DMS53 (cell line): Measurements from ENCODE around the gene TEKTIP1.

Experiments used
- DNase-seq: peaks from one replicate; lab custom pipeline; 2025; lab: John Stamatoyannopoulos, UW

TEKTIP1 gene

DNA sequence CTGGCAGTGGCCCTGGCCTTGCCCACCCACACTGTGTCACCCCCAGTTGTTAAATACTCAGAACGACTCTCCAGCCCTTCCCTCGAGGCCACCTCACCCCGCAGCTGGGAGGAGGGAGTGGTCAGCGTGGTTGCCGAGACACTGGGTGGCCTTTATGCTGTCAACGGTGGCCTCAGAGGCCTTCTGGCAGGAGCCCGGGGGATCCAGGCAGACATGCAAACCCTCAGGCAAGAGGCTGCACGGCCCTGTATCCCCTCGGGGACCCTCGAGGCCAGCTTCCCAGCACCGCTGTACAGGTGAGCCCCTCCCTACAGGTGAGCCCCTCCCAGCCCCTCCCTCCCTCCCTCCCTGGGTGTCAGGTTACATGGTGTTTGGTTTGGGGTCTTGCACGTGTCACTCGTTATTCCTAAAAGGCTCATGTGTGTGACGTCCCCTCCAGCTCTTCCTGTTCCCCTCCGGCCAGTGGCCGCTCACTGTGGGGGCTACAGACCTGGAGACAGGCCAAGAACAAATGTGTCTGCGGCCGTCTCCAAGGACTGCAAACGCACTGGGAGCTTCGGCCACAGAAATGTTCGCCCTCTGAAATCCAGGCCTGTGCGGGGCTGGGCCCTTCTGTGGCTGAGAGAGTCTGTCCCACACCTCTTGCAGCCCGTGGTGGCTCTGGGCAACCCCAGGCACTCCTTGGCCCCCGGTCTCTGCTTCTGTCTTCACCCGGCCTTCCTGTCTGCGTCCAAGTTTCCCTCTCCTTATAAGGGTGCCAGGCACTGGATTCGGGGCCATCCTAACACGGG lies at the start of gene TEKTIP1:
TEKTIP1 (plus strand) TSS at position 210 of the 791 bp plus-strand sequence; CDS start at position 214, 4 bp downstream.
- peak; percentile 41 for DNase-seq

DNA sequence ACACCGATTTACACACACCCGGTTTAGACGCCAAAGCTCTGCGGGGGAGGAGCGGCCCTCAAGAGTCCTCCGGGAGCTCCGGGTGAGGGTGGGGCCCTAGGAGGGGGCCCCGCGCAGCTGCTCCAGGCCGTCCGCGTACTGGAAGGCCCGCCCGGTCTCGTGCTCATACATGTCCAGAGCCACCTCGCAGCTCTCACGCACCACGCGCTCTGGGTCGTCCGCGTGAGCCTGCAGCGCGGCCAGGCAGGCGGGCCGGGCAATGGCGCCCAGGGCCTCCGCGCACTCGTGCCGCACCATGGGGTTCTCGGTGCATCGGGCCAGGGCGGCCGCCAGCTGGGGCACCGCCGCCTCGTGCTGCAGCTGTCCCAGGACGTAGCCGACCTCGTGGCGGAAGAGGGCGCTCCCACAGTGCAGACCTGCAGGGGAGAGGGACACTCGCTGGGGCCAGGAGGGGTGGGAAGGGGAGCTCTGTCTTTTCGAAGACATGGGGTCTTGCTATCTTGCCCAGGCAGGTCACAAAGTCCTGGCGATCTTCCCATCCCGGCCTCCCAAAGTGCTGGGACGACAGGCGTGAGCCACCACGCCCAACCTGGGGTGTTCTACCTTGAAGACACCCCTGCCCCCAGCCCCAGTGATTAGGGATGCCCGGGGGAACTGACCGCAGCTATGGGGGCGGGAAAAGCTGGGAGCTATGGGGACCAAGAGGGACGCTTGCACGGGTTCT lies 47.4 kb upstream of the TEKTIP1 start:
- no peak for DNase-seq

DNA sequence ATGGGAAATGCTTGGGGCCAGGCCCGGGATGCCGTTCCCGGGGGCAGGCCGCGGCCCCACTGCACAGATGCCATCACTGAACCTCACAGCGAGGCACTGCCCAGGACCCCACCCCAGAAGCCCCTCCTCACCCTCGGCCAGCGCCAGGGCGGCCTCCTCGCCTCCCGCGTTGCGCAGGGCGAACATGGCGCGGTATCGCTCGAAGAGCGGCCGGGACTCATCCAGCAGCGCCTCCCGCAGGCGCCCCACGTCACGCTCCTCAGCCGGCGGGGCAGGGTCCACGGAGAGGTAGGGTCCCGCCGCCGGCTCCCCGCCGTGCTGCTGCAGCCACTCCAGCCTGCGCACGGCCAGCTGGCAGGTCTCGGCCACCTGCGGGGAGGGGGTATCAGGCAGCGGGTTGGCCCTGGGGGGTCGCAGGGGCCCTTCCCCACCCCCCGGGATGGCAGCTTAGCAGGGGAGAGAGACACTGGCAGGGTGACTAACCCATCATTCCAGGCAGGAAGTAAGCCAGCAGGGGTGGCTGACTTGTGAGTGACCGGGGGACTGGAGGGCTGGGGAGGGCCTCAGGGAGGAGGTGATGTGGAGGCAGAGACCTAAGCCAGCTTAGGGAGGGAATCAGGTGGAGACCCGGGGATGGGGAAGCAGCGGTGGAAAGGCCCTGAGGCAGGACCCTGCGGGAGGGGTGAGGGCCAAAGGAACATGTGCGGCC lies 46.7 kb upstream of the TEKTIP1 start:
- no peak for DNase-seq

DNA sequence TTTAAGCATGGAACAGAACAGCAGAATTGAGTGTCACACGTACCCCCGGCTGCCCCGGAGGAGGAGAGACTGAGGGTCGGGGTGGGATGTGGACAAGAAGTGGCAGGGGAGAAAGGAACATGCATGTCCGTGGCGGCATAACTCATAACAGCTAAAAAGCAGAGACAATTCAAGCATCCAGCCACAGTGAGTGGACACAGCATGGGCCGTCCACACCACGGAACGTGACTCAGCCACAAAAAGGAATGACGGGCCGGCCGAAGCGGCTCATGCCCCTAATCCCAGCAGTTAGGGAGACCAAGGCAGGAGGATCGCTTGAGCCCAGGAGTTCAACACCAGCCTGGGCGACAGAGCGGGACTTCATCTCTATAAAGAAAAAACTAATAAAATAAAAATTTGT lies 46.1 kb upstream of the TEKTIP1 start:
- no peak for DNase-seq

DNA sequence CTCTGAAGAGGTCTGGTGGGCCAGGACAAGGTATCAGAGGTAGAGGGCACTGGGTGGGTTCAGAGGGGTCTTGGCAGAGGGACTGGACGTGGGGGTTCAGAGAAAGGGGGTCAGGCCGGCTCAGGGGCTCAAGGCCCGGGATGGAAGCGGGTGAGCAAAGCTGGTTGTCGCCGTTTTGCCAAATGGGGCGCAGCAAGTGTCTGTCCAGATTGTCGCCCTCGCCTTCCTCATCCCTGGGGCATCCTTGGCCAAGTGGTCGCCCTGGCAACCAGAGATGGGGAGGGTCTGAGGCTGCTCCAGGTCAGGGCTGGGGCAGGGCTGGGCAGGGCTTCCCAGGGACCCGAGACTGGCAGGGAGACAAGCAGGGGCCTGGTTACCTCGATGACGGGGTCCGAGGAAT lies 45.3 kb upstream of the TEKTIP1 start:
- DNase-seq = no peak

DNA sequence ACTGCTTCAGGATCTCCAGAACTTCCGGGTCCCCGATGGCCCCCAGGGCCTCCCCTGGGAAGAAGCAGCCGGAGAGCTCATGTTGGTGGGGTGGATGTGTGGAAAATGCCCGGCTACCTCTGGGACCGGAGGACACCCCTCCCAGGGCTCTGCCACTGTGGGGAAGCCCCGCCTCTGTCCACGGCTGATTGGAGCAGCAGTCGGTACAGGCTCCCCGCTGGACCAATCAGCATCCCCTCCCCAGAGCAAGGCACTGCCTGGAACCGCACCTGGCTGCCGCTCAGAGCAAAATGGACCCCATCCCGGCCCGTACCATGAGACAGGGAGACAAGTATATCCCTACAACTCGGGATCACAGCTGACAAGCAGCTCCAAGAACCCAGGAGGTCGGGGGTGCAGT lies 44.9 kb upstream of the TEKTIP1 start:
- DNase-seq = peak; percentile 30

DNA sequence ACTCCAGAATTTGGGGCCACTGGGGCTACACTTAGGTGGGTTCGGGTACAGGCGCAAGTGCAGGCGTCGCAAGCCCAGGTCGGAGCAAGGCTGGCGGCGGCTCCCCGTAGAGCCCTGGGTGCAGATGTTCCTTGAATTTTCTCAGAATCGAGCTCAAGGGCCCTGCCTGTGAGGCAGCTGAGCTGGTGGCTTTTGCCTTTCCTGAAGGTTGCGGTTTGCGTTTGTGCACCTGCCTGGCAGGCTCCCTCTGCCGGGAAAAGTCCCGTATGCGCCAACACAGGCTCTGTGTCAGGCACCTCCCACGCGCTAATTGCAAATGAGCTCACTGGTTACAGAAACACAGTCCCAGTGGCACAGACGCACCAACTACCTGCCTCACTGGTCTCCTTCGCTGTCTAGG lies 44.4 kb upstream of the TEKTIP1 start:
- peak; percentile 43 for DNase-seq

DNA sequence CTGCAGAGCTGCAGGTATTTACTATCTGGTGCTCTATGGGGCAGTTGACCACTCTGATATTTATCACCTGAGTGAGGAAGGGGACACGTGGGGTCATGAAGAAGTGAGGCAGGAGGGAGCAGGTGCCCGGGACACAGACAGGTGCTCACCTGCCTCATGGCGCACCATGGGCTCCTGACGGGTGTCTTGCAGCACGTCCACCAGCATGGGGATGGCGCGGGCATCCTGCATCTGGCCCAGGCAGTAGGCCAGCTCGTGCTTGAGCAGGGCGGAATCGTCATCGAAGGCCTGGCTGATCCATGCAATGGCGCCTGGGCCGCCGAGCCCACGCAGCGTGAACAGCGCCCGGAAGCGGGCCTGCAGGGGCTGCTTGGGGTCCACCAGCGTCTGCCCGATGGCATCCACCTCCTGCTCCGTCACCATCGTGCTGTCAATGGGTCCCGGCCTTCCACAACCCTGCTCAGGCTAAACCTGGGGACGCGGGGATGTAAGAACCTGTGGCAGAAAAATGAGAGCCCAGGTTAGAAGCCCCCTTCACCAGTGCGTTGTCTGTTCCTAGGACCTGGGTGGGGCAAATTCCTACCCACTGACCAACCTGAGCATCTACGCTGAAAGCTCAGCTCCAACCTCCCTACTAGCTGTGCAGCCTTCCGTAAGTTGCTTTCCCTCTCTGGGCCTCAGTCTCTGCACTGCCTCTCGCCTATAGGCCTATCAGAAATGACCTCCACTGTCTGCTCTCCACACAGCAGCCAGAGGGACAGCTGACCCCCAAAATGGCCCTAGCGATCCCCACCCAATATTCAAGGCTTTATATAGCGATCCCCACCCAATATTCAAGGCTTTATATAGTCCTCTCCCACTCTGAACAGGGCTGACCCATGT lies 42.3 kb upstream of the TEKTIP1 start:
- no peak for DNase-seq

DNA sequence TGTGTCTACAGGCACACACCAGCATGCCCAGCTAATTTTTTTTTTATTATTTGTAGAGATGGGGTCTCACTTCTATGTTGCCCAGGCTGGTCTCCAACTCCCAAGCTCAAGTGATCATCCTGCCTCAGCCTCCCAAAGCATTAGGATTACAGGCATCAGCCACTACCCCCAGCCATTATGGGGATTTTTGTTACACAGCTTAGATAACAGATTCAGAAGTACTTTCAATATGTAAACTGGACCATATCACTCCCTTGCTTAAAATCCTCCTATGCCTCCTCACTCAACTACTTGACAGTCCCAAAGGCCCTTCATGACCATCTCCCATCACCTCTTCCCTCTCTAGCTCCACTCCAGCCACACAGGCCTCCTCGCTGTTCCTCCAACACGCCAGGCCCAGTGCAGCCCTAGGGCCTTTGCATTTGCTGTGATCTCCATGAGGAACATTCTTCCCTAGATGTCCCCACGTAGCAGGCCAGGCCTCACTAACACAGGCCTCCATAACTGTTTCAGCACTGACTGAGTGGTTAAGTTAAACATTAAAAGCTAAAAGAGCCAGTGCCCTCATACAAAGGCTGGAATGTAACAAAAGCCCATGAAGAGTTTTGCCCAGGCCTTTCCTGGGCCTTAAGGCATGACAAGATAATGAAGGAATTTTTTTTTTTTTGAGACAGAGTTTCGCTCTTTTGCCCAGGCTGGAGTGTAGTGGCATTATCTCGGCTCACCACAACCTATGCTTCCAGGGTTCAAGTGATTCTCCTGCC lies 41.0 kb upstream of the TEKTIP1 start:
- DNase-seq = no peak

DNA sequence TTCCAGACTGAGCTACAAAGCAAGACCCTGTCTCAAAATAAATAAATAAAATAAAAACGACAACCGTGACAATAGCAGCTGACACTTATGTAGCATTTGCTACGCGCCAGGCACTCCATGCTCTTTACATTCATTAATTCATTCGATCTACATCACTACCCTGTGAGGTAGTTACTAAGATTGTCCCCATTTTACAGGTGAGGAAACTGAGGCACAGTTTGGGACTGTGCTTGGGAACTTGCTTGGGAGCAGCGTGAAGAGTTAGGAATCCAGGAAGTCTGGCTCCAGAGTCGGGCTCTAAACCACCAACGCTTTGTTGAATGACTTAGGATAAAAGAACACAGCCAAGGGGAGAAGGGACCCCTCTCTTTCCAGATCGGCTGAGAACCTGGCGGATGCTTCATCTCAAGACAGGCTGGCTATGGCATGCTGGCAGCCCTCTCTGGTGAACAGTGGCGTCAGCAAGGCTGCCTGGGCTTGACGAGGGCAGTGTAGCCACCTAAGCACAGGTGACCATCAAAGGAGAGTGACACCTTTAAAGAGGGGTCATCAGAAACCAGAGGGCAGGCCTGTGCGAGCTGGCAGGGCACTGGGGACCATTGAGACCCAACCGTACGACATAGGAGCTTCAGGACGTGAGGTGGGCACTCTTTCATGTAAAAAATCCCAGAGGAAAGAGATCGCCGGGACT lies 39.1 kb upstream of the TEKTIP1 start:
- peak; percentile 58 for DNase-seq

DNA sequence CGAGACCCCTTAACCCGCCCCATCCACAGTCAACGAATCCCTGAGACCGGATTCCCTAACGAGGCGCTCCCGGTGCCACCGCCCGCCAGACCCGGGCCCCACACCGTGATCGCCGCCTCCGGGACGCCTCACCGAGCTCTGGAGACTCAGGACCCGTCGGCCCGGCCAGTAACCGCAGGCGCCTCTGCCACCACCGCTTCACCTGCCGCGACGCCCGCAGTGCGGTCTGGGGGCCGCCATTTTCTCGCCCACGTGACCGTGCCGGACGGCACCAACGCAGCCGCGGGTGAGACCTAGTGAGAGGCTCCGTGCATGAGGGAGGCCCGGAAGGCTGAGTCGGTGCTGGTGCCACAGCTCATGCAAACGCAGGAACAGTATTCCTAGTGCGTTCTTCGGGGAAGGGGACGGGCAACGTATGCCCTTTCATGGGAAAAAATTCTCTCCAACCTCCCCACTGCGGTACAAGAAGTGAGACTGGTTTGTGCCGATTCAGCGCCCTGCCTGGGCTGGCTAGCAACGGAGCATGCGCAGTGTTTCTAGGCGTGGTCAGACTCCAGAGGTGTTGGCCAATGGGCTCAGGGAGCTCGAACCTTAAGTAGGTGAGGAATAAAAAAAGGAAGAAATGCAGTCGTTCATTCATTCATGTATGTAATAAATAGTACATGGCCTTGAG lies 38.4 kb upstream of the TEKTIP1 start, which contains the start of gene DOHH:
DOHH (minus strand) TSS at position 246 of the 673 bp plus-strand sequence. CDS start 3,860 bp downstream, outside the sequence.
- DNase-seq = peak; percentile 96

DNA sequence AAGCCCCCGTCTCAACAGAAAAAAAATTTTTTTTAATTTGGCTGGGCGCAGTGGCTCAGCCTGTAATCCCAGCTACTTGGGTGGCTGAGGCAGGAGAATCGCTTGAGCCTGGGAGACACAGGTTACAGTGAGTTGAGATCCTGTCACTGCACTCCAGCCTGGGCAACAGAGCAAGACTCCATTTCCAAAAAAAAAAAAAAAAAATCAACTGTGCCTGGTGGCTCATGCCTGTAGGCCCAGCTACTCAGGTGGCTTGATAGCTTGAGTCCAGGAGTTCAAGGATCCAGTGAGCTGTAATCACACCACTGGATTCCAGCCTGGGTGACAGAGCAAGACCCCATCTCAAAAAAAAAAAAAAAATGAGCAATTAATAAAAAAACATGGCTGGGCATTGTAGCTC lies 37.2 kb upstream of the TEKTIP1 start:
- no peak for DNase-seq

DNA sequence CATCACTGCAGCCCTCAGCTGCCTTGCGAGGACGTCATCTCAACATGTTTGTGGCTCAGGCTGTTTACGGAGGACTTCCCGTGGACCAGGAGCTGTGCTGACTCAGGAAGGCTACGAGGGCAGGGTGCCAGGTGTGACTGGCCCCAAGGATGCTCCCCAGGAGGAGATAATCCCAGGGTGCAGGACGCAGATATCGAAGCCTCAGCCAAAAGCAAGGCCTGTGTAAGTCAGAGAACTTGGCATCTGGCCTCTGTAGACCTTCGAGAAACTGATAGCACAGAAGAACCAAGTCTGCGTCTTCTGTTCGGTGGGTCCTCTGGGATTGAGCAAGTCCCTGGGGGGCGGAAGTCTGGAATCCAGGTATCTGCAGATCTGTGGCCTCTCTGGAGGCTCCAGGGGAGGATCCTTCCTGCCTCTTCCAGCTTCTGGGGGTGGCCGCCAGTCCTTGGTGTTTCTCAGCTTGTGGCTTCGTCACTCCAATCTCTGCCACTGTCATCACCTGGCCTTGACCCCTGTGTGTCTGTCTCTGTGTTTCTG lies 35.9 kb upstream of the TEKTIP1 start:
- DNase-seq = no peak

DNA sequence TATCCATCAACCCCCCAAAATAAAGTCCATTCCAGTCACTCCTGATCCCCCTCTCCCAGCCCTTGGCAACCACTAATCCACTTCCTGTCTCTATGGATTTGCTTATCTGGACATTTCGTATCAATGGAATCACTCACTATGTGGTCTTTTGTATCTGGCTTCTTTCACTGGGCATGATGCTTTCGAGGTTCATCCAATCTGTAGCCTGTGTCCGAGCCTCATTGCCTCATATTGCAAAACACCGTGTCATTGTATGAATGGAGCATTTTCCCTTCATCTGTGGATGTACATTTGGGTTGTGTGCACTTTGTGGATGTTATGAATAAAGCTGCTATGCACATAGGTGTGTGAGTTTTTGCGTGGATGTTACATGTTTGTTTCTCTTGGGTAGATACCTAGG lies 34.2 kb upstream of the TEKTIP1 start:
- no peak for DNase-seq

DNA sequence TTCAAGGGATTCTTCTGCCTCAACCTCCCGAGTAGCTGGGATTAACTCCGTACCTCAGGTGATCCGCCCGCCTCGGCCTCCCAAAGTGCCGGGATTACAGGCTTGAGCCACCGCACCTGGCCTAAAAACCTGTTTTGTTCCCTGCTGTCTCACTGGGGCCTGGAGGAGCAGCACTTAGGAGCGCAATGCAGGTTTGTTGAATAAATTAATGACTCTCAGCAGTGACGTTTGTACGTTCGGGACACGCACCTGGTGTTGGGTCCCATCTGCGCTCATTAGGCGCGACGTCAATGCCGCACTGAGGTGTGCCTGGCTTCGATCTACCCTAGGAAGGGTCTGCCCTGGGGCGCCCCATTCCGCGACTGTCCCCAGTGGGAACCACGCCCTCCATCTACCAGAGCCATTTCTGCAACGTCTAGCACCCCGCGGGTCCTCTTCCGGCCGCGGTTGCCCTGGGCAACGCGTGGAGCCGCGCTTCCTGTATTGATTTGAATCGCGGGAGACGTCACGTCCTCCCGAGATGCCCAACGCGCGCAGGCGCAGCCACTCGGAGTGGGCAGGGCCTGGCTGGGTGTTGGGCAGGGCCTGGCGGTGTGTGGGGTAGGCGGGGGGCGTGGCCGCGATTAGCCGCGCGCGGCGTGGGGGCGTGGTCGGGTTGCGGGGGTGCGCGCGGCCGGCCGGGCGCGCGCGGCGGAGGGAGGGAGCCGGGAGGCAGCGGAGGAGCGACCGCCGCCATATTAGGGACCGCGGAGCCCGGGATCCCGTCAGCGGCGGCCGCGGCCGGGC lies 33.2 kb upstream of the TEKTIP1 start, which contains the start of gene FZR1:
FZR1 (plus strand) TSS at position 714 of the 786 bp plus-strand sequence. CDS start 16,679 bp downstream, outside the sequence.
- peak; percentile 98 for DNase-seq

DNA sequence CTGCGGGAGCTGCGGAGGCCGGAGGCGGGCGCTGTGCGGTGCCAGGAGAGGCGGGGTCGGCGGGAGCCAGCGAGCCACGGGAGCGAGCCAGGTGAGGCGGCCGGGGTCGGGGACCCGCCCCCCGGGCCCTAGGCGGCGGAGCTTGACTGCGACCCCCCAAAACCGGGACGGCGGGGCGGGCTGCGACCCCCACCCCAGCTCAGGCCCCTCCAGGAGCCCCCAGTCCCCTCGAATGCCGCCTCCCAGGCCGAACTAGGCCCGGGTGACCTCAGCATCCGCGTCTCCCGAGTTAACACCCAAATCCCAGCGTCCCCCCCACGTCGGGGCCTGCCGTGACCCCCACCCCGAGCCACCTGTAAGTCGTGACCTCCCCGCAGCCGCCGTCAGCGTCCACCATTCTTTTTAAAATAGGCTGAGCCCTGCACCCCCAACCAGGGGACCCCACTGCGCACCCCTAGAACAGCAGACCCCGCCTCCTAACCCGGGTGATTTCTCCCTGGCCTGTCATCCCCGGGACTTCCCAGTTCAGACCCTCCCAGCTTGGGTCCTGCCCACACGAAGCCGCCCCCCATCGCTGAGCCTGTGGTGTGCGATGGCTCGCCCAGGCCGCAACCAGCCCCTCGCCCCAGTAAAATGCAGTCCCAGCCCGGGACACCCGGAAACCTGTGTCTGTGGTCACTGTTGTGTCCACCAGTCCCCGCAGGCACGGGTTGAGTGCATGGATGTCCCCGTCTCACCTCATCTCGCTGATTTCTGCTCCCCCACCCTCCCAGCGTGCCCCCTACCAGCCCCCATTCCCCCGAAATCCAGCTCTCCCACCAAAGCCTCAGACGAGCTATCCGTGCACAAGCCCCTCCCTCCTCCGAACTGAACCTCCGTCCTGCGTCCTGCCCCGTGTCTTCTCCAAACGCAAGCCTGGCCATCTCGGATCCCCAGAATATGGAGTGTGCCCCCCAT lies 32.3 kb upstream of the TEKTIP1 start:
- DNase-seq = peak; percentile 49
